ENCODE data around the gene MMP13. TPM values are rescaled to one million over a fixed set of nuclear protein-coding genes. Genes with fewer than 3 reads are reported as not detected.

Gene MMP13
- total RNA-seq, 1 donor from 2014 or later = 1.2 TPM

DNA sequence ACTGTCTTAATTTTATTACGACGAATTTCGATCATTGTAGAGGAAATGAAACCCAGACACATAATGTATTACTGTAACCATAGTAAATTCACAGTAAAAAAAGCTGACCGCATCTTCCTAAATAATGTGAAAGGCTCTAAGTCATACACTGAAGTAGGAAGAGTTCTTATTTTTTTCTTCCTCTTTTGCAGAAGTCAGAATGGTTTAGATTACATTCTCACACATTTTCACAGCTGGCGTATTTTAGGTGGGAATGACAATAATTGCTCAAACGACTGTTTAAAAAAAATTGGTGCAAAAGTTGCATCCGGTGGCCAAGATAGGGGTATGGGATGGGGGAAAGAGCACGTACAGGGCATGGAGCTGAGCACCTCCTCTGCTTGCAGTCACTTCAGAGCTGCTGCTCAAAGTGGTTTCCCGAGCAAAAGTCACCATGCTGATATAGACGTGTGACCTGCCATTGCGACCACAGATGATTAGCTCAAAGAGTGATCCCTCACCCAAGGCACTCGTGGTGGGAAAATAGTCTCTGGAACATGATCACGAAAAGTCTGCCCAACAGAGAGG, 35.3 kb downstream of the MMP13 start:
- no peaks in the 10 kb centered on the region for H3K9me3 Mint-ChIP-seq (ENCODE audit: unreplicated experiment)
- Histone ChIP-seq H3K27me3 (ENCODE audit: insufficient read depth, low read length) (no peaks in the 10 kb centered on the region), H3K9me3 (ENCODE audit: insufficient read depth, low read depth, low read length) (no peaks in the 10 kb centered on the region), H4K20me1 (ENCODE audit: insufficient read depth, low read length) (no peaks in the 10 kb centered on the region), H3K27ac (ENCODE audit: low read depth, low read length) (no peak overlapping the region), H3K4me1 (ENCODE audit: insufficient read depth, low read length) (no peaks in the 10 kb centered on the region), H3K36me3 (ENCODE audit: insufficient read depth, low read length) (no peaks in the 10 kb centered on the region), H3K79me2 (ENCODE audit: insufficient read depth, low read length) (no peaks in the 10 kb centered on the region), H2AFZ (ENCODE audit: low read depth, low read length) (no peak overlapping the region), H3K4me2 (ENCODE audit: low read length) (no peak overlapping the region), H3K4me3 (ENCODE audit: insufficient read depth, low read depth, low read length) (no peak overlapping the region), H3K9ac (ENCODE audit: low read length) (no peak overlapping the region)
- H3K27me3 Mint-ChIP-seq (ENCODE audit: low read depth, unreplicated experiment) = peaks cover 6% of the 10 kb centered on the region
- H3K36me3 Mint-ChIP-seq (ENCODE audit: low read depth, unreplicated experiment) = no peaks in the 10 kb centered on the region
- no peak for TF ChIP-seq EZH2 (IDR thresholded peaks at IDR 0.05; ENCODE audit: insufficient read depth, low read length)
- FAIRE-seq (no peak), DNase-seq (ENCODE audit: low read depth) (no peak)
- peaks cover 4% of the 10 kb centered on the region for H3K4me1 Mint-ChIP-seq (ENCODE audit: low read depth, unreplicated experiment)
- no peak overlapping the region for H3K4me3 Mint-ChIP-seq (ENCODE audit: unreplicated experiment)
- H3K27ac Mint-ChIP-seq (ENCODE audit: unreplicated experiment) = no peak overlapping the region

DNA sequence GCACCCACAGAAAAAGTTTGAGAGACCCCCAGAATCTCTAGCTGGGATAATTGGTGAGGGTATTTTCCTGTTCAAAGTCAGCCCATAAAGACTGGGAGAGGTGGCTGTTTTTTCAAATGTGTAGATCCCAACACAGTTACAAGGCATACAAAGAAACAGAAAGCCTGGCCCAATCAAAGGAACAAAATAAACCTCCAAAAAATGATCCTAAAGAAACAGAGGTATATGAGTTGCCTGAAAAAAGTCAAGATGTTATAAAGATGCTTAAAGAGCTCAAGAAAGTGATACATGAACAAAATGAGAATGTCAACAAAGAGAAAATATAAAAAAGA, 40.5 kb downstream of the MMP13 start:
- Mint-ChIP-seq H3K36me3 (ENCODE audit: low read depth, unreplicated experiment) (no peaks in the 10 kb centered on the region), H3K9me3 (ENCODE audit: unreplicated experiment) (no peaks in the 10 kb centered on the region), H3K27me3 (ENCODE audit: low read depth, unreplicated experiment) (peaks cover 2% of the 10 kb centered on the region), H3K4me3 (ENCODE audit: unreplicated experiment) (no peak overlapping the region), H3K27ac (ENCODE audit: unreplicated experiment) (no peak overlapping the region), H3K4me1 (ENCODE audit: low read depth, unreplicated experiment) (peaks cover 8% of the 10 kb centered on the region)
- Histone ChIP-seq H3K27me3 (ENCODE audit: insufficient read depth, low read length) (no peaks in the 10 kb centered on the region), H4K20me1 (ENCODE audit: insufficient read depth, low read length) (no peaks in the 10 kb centered on the region), H3K4me2 (ENCODE audit: low read length) (no peak overlapping the region), H3K79me2 (ENCODE audit: insufficient read depth, low read length) (no peaks in the 10 kb centered on the region), H3K27ac (ENCODE audit: low read depth, low read length) (no peak overlapping the region), H3K9me3 (ENCODE audit: insufficient read depth, low read depth, low read length) (no peaks in the 10 kb centered on the region), H3K9ac (ENCODE audit: low read length) (no peak overlapping the region), H2AFZ (ENCODE audit: low read depth, low read length) (no peak overlapping the region), H3K4me3 (ENCODE audit: insufficient read depth, low read depth, low read length) (no peak overlapping the region), H3K36me3 (ENCODE audit: insufficient read depth, low read length) (no peaks in the 10 kb centered on the region), H3K4me1 (ENCODE audit: insufficient read depth, low read length) (no peaks in the 10 kb centered on the region)
- FAIRE-seq (no peak), DNase-seq (ENCODE audit: low read depth) (no peak)
- TF ChIP-seq, protein P1, sequence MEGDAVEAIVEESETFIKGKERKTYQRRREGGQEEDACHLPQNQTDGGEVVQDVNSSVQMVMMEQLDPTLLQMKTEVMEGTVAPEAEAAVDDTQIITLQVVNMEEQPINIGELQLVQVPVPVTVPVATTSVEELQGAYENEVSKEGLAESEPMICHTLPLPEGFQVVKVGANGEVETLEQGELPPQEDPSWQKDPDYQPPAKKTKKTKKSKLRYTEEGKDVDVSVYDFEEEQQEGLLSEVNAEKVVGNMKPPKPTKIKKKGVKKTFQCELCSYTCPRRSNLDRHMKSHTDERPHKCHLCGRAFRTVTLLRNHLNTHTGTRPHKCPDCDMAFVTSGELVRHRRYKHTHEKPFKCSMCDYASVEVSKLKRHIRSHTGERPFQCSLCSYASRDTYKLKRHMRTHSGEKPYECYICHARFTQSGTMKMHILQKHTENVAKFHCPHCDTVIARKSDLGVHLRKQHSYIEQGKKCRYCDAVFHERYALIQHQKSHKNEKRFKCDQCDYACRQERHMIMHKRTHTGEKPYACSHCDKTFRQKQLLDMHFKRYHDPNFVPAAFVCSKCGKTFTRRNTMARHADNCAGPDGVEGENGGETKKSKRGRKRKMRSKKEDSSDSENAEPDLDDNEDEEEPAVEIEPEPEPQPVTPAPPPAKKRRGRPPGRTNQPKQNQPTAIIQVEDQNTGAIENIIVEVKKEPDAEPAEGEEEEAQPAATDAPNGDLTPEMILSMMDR (IDR thresholded peaks at IDR 0.05; ENCODE audit: insufficient read depth, low read depth, low read length) = no peak
- TF ChIP-seq EZH2 (IDR thresholded peaks at IDR 0.05; ENCODE audit: insufficient read depth, low read length) = no peak

DNA sequence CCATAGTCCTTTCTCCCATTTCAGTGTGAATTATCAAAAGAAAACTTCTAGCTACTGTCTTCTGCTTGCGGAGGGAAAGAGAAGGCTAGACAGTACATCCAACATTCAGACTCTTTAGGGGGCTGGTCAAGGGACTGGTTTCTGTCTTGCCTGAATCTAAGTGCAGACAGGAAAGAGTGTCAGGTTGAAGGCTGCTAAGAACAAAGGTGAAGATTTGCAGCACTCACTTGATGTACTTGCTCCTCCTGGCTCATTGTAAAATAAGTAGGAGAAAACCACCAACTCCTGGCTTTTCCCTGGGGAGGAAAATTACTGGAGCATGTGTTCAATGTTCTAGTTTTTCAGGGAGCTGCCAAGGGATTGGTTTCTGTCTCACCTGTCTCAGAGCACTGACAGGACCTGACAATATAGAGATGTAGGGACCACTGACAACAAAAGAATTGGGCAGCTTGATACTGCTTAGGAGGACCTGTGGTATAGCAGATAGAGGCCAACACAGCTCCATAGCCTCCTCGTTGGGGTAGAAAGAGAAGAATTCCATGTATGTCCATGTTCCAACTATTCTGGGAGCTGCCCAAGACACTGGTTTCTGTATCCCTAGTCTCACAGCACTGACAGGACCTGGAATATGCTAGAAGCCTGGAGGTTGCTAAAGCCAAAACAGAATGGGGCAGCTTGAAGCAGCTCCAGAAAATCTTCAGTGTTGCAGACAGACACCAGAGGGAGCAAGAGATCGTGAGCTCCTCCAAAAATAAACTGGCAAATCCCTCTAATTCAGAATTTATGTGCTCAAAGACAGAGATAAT, 41.1 kb downstream of the MMP13 start:
- H3K9me3 ChIP-seq (ENCODE audit: insufficient read depth, low read depth, low read length) = no peaks in the 10 kb centered on the region
- H3K4me3 ChIP-seq (ENCODE audit: insufficient read depth, low read depth, low read length) = no peak overlapping the region
- H4K20me1 ChIP-seq (ENCODE audit: insufficient read depth, low read length) = no peaks in the 10 kb centered on the region
- Mint-ChIP-seq H3K27me3 (ENCODE audit: low read depth, unreplicated experiment) (peaks cover 1% of the 10 kb centered on the region), H3K4me1 (ENCODE audit: low read depth, unreplicated experiment) (peaks cover 8% of the 10 kb centered on the region), H3K9me3 (ENCODE audit: unreplicated experiment) (no peaks in the 10 kb centered on the region), H3K36me3 (ENCODE audit: low read depth, unreplicated experiment) (no peaks in the 10 kb centered on the region), H3K27ac (ENCODE audit: unreplicated experiment) (no peak overlapping the region), H3K4me3 (ENCODE audit: unreplicated experiment) (no peak overlapping the region)
- peak; percentile 23 for FAIRE-seq
- no peaks in the 10 kb centered on the region for H3K36me3 ChIP-seq (ENCODE audit: insufficient read depth, low read length)
- no peaks in the 10 kb centered on the region for H3K27me3 ChIP-seq (ENCODE audit: insufficient read depth, low read length)
- H3K27ac ChIP-seq (ENCODE audit: low read depth, low read length) = no peak overlapping the region
- no peak overlapping the region for H3K4me2 ChIP-seq (ENCODE audit: low read length)
- DNase-seq (ENCODE audit: low read depth) = peak; percentile 20
- no peaks in the 10 kb centered on the region for H3K4me1 ChIP-seq (ENCODE audit: insufficient read depth, low read length)
- H3K9ac ChIP-seq (ENCODE audit: low read length) = no peak overlapping the region
- H3K79me2 ChIP-seq (ENCODE audit: insufficient read depth, low read length) = no peaks in the 10 kb centered on the region
- no peak overlapping the region for H2AFZ ChIP-seq (ENCODE audit: low read depth, low read length)
- TF ChIP-seq, protein P1 (IDR thresholded peaks at IDR 0.05; ENCODE audit: insufficient read depth, low read depth, low read length) = peak; percentile 78
- no peak for TF ChIP-seq EZH2 (IDR thresholded peaks at IDR 0.05; ENCODE audit: insufficient read depth, low read length)

Measured in astrocyte (in vitro differentiated cells and primary cell).